GM12872 (cell line): ENCODE measurements around the gene PSTPIP2.

Experiments
- CTCF ChIP-seq: IDR thresholded peaks from 3 replicates; pipeline ENCODE4 v1.5.1; 2011; ENCODE audit warnings: low read depth, mild to moderate bottlenecking, low read length, moderate library complexity; ENCODE audit not compliant: insufficient read depth

PSTPIP2 gene

GRCh38 chr18:45991788-45992187 lies 80.3 kb downstream of the PSTPIP2 start:
- no peak for TF ChIP-seq CTCF

GRCh38 chr18:45984546-45985235 lies 87.4 kb downstream of the PSTPIP2 start:
- no peak for TF ChIP-seq CTCF

GRCh38 chr18:45981821-45982220 lies 90.2 kb downstream of the PSTPIP2 start:
- TF ChIP-seq CTCF, result no peak

- no peak for TF ChIP-seq CTCF
These were observed 91.8 kb downstream of the PSTPIP2 start for GRCh38 chr18:45980229-45980628.

GRCh38 chr18:45978084-45978483 lies 94.0 kb downstream of the PSTPIP2 start:
- TF ChIP-seq CTCF, result no peak

- no peak for TF ChIP-seq CTCF
These were observed 95.1 kb downstream of the PSTPIP2 start for GRCh38 chr18:45976974-45977373.

- TF ChIP-seq CTCF, result no peak
These were observed 95.5 kb downstream of the PSTPIP2 start for GRCh38 chr18:45976566-45976965.
